Adrenal gland (tissue), 12 donors: ENCODE measurements around the gene PRKCZ. TPM values are rescaled to one million over a fixed set of nuclear protein-coding genes. Genes with fewer than 3 reads are reported as not detected.

ENCODE experiments used
- DNase-seq, 7 donors: peaks; one replicate each; pipeline ENCODE4 v3.0.0-alpha.2; 2019 to 2020
- H3K27ac ChIP-seq, 5 donors: fragments of 200-600 bp; sonication (generic) in 4 of 5; 1 replicate in 3 of 5; 2 replicates in 2 of 5; pipeline versions ENCODE4 v1.5.1 to v1.8.0; 2016 to 2020; ENCODE audit warnings: mild to moderate bottlenecking in 1 of 5
- H3K27me3 ChIP-seq: fragments of 200-600 bp; 2 replicates; pipeline ENCODE4 v1.8.0; 2021
- H3K36me3 ChIP-seq, 2 donors: fragments of 200-600 bp; replicated peaks in 1 of 2; 1 replicate in 1 of 2; 2 replicates in 1 of 2; pipeline versions ENCODE4 v1.5.1 to v1.8.0; 2018 to 2022
- H3K4me1 ChIP-seq, 2 donors: fragments of 200-600 bp; replicated peaks in 1 of 2; 1 replicate in 1 of 2; 2 replicates in 1 of 2; pipeline versions ENCODE4 v1.5.1 to v1.8.0; 2018 to 2021
- H3K4me3 ChIP-seq, 4 donors: fragments of 200-600 bp; sonication (generic) in 3 of 4; one replicate each; pipeline ENCODE4 v1.5.1; 2016 to 2018
- H3K9me3 ChIP-seq, 3 donors: fragments of 200-600 bp; sonication (generic) in 1 of 3; replicated peaks in 1 of 3; 1 replicate in 2 of 3; 2 replicates in 1 of 3; pipeline versions ENCODE4 v1.5.1 to v1.8.0; 2016 to 2021
- POLR2A ChIP-seq, 2 donors: fragments of 450-650 bp; IDR thresholded peaks; one replicate each; pipeline ENCODE4 v1.6.1; 2017; ENCODE audit warnings: antibody characterized with exemption in 2 of 2, mild to moderate bottlenecking in 2 of 2, moderate library complexity in 1 of 2
- WGBS, 4 donors: extraction: QIAGEN DNeasy Blood & Tissue Kit in 2 of 4; methylation state at CpG; one replicate each; pipeline versions ENCODE4 v1.1.5 to v1.1.7; 2013 to 2017; 5-methylcytosine and 5-hydroxymethylcytosine counted together
- intact Hi-C, 2 donors: fragments of 100-400 bp; cut with DNase I; formaldehyde crosslinking; loops; one replicate each; pipeline versions ENCODE4 v1.14.1 to v1.15.0; 2022 to 2023
- polyA plus RNA-seq, 3 donors: library from polyadenylated mRNA; stranded (reverse); fragments of 200-250 nt in 2 of 3; fragments of 350-450 nt in 1 of 3; fragmentation: Illumina TruSeq in 1 of 3; extraction: RNeasy Lipid Tissue Mini Kit (QIAGEN cat#74804) in 1 of 3; gene quantifications; one replicate each; pipeline ENCODE4 v1.2.3, GENCODE V29; 2013 to 2014
- total RNA-seq, 9 donors: library from RNA; depleted of rRNA in 4 of 9; stranded (reverse); fragments of >200 nt in 4 of 9; fragments of 120-200 nt in 1 of 9; fragmentation: NEBNext Ultra II Directional in 1 of 9; extraction: Animal tissue kit (Norgen Biotek cat#: 25700) in 1 of 9; gene quantifications; one replicate each; pipeline versions ENCODE4 v1.1.0 to v1.2.4, GENCODE V29; 2013 to 2023
- TF ChIP-seq, protein P1 (sequence below), 6 experiments: fragments of 450-650 bp in 4 of 6; fragments of 200-600 bp in 2 of 6; sonication (generic) in 1 of 6; IDR thresholded peaks; 1 replicate in 5 of 6; 2 replicates in 1 of 6; pipeline versions ENCODE4 v1.5.1 to v1.8.0; 2016 to 2021; ENCODE audit warnings: antibody characterized with exemption in 6 of 6, mild to moderate bottlenecking in 2 of 6, moderate library complexity in 1 of 6
- donor health status: healthy with polysubstance abuse.
- donor health status: Bipolar disorder and iron deficiency.
- donor health status: DM: yes; HTN: yes; CAD: no.
- donor health status: DM: no; HTN: no; CAD: no.
- donor health status: DM: no; HTN: no; CAD: no.
- donor health status: DM: yes; HTN: yes; CAD: no.

Gene PRKCZ
- total and polyA plus RNA-seq, 12 donors, result 8.2 to 50.5 (median 25.4) TPM

DNA sequence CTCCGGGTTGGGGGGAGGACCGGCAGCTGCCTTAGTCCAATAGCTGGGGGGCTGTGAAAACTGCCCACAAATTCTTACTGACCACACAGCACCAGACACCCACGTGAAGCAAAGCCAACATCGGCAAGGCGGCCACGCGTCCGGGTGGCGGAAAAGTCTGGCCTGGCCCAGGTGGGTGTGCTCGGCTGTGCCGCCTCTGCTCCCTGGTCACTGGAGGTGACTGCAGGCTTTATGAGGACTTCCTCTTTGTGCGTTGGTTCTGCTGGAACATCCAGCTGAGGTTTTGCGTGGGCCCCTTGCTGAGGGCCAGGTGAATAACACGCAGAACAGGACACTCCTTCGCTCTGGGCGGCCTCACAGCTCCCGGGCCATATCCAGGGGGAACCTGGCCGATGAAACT lies 108.9 kb downstream of the PRKCZ start:
- intact Hi-C loops, result no loop called here
- no peak for TF ChIP-seq POLR2A (IDR thresholded peaks at IDR 0.05)
- TF ChIP-seq, protein P1, sequence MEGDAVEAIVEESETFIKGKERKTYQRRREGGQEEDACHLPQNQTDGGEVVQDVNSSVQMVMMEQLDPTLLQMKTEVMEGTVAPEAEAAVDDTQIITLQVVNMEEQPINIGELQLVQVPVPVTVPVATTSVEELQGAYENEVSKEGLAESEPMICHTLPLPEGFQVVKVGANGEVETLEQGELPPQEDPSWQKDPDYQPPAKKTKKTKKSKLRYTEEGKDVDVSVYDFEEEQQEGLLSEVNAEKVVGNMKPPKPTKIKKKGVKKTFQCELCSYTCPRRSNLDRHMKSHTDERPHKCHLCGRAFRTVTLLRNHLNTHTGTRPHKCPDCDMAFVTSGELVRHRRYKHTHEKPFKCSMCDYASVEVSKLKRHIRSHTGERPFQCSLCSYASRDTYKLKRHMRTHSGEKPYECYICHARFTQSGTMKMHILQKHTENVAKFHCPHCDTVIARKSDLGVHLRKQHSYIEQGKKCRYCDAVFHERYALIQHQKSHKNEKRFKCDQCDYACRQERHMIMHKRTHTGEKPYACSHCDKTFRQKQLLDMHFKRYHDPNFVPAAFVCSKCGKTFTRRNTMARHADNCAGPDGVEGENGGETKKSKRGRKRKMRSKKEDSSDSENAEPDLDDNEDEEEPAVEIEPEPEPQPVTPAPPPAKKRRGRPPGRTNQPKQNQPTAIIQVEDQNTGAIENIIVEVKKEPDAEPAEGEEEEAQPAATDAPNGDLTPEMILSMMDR (IDR thresholded peaks at IDR 0.05), result no peak
- no peak overlapping the region for H3K4me3 ChIP-seq
- H3K36me3 ChIP-seq, result no peaks in the 10 kb centered on the region
- no peaks in the 10 kb centered on the region for H3K4me1 ChIP-seq
- H3K27me3 ChIP-seq, result no peaks in the 10 kb centered on the region
- no peak for DNase-seq
- WGBS, 4 donors, result 91 to 93% (median 93%) methylated on average over 18 of the region's 18 CpGs
- no peaks in the 10 kb centered on the region for H3K9me3 ChIP-seq
- no peak overlapping the region for H3K27ac ChIP-seq

DNA sequence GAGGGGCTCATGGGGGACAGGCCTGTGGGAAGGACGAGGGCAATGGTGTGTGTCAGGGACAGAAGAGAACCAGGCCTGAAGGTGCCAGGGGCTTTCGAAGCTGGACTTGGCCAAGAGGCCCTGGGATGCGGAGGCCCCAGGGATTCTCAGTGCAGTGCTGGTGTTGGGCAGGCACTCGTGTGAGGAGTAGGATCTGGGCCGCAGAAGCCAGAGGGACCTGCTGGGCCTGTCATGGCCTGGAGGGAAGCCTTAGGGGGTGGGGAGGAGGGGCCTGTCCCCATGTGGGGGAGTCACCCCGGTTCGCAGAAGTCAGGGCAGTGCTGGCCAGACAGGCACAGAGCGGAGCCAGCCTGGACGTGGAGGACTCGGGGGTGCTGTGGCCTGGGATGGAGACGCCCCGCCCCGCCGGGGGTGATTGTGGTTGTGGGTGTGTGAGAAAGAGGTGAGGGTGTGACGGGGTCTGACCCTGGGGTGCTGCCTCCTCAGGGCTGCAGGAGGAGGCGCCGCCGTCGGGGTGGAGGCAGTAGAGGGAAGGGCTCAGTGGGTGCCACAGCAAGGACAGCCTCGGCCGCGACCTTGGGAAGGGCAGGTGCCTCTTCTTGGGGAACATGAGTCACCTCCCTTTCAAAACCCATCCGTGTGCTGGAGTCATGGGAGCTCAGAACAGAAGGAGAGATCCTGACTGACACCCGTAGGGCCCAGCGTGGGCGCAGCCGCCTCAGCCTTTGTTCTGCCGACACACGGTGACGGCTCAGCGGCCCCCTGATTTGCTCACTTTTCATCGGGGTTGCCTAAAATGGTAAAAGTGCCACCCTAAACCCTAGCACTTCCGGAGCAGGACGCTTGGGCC lies 110.5 kb downstream of the PRKCZ start:
- no peaks in the 10 kb centered on the region for H3K27me3 ChIP-seq
- 76 to 91% (median 85%) methylated on average over 12 to 34 of the region's 34 CpGs for WGBS, 4 donors
- H3K9me3 ChIP-seq, result no peaks in the 10 kb centered on the region
- TF ChIP-seq, protein P1 (IDR thresholded peaks at IDR 0.05), result no peak
- no peak for TF ChIP-seq POLR2A (IDR thresholded peaks at IDR 0.05)
- no peak overlapping the region for H3K27ac ChIP-seq
- no peaks in the 10 kb centered on the region for H3K4me1 ChIP-seq
- intact Hi-C loops, result no loop called here
- no peaks in the 10 kb centered on the region for H3K36me3 ChIP-seq
- H3K4me3 ChIP-seq, result no peak overlapping the region
- peak in 1 of 7 donors; percentile 28 for DNase-seq

DNA sequence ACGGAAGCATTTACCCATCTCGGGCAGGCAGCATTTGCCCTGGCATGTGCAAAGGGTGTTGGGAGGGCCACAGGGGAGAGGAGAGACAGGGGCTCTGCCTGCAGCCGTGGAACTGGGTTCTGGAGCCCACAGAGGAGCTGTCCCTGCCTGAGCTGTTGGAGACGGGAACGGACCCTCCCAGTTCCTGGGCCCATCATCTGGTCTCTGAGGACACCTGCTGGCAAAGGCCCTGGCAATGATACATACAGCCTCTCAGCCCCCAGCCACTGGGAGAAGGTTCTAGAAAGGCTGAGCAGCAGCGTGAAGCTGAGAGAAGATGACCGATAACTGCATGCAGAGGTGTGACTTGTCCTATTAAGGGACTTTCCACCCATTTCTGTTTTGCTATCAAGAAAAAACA lies 113.0 kb downstream of the PRKCZ start:
- WGBS, 4 donors, result 87 to 98% (median 92%) methylated on average over 4 to 7 of the region's 7 CpGs

DNA sequence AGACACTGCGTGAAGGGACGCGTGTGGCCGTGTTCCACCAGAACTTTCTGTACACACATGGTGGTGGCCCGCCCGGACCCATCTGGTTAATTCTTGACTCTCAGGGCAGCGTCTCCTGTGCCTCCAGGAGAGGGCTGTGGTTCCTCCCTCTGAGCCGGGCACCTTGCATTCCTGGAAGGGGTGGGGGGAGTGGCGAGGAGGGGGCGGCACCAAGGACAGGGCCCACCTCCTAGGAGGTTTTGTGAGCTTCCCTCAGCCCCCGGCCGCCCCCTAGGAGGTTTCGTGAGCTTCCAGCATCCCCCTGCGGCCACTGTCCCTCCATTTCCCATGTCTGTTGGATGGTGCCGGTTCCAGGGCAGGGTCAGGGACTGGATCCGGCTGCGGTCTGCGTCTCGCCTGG lies 115.4 kb downstream of the PRKCZ start:
- no peak for DNase-seq

More for the DNA sequence above, 113.0 kb downstream of the PRKCZ start:
- Histone ChIP-seq H3K9me3 (no peaks in the 10 kb centered on the region), H3K4me3 (no peak overlapping the region), H3K27me3 (no peaks in the 10 kb centered on the region), H3K36me3 (no peaks in the 10 kb centered on the region), H3K27ac (no peak overlapping the region), H3K4me1 (no peaks in the 10 kb centered on the region)
- DNase-seq, result no peak
- no peak for TF ChIP-seq POLR2A (IDR thresholded peaks at IDR 0.05)
- TF ChIP-seq, protein P1 (IDR thresholded peaks at IDR 0.05), result peak in 1 of 6 experiments; percentile 4
- intact Hi-C loops, result no loop called here

More for the DNA sequence above, 115.4 kb downstream of the PRKCZ start:
- Histone ChIP-seq H3K4me3 (no peak overlapping the region), H3K27ac (no peak overlapping the region), H3K9me3 (no peaks in the 10 kb centered on the region), H3K4me1 (no peaks in the 10 kb centered on the region), H3K36me3 (no peaks in the 10 kb centered on the region), H3K27me3 (no peaks in the 10 kb centered on the region)
- no peak for TF ChIP-seq POLR2A (IDR thresholded peaks at IDR 0.05)
- TF ChIP-seq, protein P1 (IDR thresholded peaks at IDR 0.05), result no peak
- intact Hi-C loops, result no loop called here
- 91 to 96% (median 92%) methylated on average over 13 to 19 of the region's 19 CpGs for WGBS, 4 donors
